ENCODE results near the gene GP1BB. TPM values are rescaled to one million over a fixed set of nuclear protein-coding genes. Genes with fewer than 3 reads are reported as not detected.
"Not testable (repeated sequence)": the region's sequence is repeated elsewhere in the genome, so short reads cannot be mapped to it uniquely, and the experiment has no call there.

GP1BB gene
- polyA plus RNA-seq, 3 donors: 0.63 to 3.6 (median 1.7) TPM

DNA sequence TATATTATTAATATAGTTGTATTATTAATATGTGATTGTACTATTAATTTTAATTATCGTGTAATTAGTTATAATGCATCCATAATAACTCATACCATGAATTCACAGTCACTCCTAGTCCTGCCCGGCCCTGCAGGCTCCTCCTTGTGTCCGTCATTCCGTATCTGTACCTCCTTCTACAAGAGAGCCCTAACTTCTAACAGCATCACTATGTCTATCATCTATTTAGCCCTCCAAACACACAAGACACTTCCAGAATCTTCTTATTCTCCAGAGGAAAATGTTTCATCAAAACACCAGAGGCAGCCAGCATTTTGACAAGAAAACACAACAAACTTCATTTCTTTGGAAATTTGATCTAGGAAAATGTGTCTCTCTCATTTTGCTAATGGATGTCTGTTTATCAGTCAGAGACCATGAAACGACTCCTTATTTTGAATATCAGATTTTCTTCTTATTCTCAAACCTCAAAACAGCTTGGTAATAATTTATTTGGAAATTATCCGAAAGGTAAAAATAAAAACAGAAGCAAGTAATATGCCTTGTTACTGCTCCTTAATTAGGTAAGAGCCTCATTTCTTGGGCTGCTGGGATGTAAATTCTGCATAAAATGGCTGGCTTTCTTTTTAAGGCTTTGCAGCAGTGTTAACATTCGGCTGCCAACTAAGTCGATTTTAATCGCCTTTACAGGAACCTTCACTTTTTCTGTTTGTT is 32.2 kb upstream of the GP1BB start:
- WGBS, 3 donors: 61 to 66% (median 61%) methylated on average over 9 of the region's 9 CpGs
- H3K27ac ChIP-seq (ENCODE audit: low read depth, low read length): no peak overlapping the region

DNA sequence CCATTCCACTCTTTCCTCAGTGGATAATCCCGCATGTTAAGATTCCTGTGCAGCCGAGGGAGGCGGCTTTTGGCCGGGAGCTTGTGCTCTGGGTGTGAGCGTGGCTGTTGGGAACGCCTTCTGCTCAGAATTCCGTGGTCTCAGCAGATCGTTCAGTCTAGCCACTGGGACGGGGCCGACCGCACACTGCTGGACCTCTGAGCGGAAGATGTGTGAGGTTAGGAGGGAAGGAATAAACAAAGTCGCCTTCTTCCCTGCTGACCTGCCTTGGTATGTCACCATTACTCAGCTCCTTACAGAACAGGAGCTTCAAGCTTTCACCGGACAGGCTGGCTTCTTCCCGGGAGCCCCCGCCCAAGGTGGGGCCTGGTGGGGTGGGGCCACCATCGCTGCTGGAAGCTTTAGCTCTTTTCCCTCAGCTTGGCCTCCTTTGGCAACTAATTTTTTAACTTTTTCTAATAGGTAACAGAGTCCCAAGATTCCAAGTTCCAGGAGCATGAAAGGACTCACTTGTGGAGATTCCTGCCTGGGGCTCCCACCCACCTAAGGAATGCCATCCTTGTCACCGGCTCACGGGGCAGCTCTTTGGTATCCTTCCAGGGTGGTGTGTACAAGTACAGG is 31.5 kb upstream of the GP1BB start:
- 23 to 46% (median 44%) methylated on average over 19 of the region's 19 CpGs for WGBS, 3 donors
- H3K27ac ChIP-seq (ENCODE audit: low read depth, low read length): no peak overlapping the region

- WGBS, 3 donors: 90 to 97% (median 96%) methylated on average over 14 of the region's 14 CpGs
- H3K27ac ChIP-seq (ENCODE audit: low read depth, low read length): no peak overlapping the region
Observed at GRCh38 chr22:19693581-19693980, 29.8 kb upstream of the GP1BB start.

DNA sequence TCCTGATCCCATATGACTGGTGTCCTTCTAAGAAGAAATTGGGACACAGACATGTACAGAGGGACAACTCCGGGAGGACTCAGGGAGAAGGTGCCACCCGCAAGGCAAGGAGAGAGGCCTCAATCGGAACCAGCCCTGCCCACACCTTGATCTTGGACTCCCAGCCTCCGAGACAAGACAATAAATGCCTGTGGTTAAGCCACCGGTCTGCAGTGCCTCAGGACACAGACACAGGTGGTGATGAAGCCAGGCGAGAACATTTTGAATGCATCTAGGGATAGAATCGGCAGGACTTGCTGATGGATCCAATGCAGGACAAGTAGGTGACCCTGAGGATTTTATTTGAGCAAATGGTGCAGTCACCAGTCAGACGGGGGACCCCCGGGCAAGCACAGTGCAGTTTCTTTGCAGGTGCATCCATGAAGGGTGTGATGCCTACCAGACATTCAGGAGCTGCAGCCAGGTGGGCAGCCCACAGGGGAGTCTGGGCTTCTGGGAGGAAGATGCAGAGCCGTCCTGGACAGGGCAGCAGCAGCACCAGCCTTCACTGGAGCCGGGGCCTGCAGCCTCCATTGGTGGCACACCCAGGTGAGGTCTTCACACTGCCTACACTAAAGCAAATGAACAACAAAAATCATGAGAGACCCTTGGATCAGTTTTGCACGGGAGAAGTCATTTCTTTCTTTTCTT is 29.2 kb upstream of the GP1BB start:
- no peak overlapping the region for H3K27ac ChIP-seq (ENCODE audit: low read depth, low read length)
- 87 to 93% (median 91%) methylated on average over 12 of the region's 12 CpGs for WGBS, 3 donors

GRCh38 chr22:19694696-19695095 is 28.6 kb upstream of the GP1BB start:
- 84 to 93% (median 92%) methylated on average over 13 of the region's 13 CpGs for WGBS, 3 donors
- H3K27ac ChIP-seq (ENCODE audit: low read depth, low read length): no peak overlapping the region

- WGBS, 3 donors: 72 to 89% (median 82%) methylated on average over 2 of the region's 2 CpGs
- no peak overlapping the region for H3K27ac ChIP-seq (ENCODE audit: low read depth, low read length)
Observed at GRCh38 chr22:19696504-19697276, 26.6 kb upstream of the GP1BB start.

DNA sequence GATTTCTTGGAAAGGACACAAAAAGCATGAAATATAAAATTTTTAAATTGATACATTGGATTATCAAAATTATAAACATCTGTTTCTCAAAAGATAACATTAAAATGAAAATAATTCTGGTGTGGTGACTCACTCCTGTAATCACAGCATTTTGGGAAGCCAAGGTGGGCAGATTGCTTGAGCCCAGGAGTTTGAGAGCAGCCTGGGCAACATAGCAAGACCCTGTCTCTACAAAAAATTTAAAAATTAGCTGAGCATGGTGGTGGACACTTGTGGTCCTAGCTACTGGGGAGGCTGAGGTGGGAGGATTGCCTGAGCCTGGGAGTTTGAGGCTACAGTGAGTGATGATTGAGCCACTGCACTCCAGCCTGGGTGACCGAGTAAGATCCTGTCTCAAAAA is 25.5 kb upstream of the GP1BB start:
- not testable (repeated sequence) for H3K27ac ChIP-seq (ENCODE audit: low read depth, low read length)
- WGBS, 3 donors: 84 to 100% (median 88%) methylated on average over 1 of the region's 1 CpG

DNA sequence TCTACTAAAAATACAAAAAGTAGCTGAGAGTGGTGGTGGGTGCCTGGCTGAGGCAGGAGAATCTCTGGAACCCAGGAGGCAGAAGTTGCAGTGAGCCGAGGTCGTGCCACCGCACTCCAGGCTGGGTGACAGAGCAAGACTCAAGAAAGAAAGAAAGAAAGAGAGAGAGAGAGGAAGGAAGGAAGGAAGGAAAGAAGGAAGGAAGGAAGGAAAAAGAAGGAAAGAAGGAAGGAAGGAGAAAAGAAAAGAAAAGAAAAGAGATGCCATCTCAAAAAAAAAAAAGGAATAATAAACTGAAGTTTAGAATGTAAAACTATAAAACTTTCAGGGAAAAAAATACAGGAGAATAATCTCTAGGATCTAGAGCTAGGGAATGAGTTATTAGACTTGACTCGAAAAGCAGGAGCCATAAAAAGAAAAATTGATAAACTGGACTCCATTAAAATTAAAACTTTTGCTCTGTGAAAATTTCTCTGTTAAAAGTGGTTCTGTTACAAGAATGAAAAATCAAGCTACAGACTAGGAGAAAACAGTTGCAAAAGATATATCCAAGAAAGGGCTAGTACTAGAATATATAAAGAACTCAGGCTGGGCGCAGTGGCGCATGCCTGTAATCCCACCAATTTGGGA is 22.4 kb upstream of the GP1BB start:
- 92% methylated on average over 6 of the region's 6 CpGs for WGBS, 3 donors
- H3K27ac ChIP-seq (ENCODE audit: low read depth, low read length): no peak overlapping the region

DNA sequence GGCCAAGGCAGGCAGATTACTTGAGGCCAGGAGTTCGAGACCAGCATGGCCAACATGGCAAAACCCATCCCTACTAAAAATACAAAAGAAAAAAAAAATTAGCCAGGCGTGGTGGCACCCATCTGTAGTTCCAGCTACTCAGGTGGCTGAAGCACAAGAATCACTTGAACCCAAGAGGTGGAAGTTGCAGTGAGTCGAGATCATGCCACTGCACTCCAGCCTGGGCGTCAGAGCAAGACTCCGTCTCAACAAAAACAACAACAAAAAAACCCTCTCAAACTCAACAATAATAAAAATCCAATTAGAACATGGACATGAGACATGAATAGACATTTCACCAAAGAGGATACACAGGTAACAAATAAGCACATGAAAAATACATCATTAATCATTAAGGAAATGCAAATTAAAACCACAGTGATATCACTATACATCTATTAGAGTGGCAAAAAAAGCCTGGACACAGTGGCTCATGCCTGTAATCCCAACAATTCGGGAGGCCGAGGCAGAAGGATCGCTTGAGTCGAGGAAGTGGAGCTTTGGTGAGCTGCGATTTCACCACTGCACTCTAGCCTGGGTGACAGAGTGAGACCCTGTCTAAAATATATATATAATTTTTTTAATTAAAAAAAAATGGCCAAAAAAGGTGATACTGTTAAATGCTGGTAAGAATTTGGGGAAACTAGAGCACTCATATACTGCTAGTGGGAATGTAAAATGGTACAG is 21.8 kb upstream of the GP1BB start:
- WGBS, 3 donors: 76 to 87% (median 83%) methylated on average over 10 of the region's 10 CpGs
- no peak overlapping the region for H3K27ac ChIP-seq (ENCODE audit: low read depth, low read length)

DNA sequence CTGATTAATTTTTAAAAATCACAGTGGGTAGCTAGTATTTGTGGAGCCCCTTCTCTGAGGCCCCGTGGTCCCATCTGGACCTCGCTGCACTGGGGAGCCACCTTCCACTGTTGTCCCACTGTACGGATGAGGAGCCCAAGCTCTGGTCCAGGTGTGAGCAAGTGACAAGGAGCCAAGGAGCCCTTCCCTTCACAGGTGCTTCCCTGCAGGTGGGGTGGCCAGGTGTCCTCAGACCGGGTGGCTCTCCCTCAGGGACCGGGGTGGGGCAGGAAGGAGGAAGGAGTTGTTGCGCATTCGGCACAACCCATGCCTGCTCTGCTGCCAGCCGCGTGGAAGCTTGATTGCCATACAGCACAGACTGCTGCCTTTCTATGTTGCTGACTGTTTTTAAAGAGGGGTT is 19.5 kb upstream of the GP1BB start:
- H3K27ac ChIP-seq (ENCODE audit: low read depth, low read length): no peak overlapping the region
- WGBS, 3 donors: 62 to 71% (median 62%) methylated on average over 9 of the region's 9 CpGs

DNA sequence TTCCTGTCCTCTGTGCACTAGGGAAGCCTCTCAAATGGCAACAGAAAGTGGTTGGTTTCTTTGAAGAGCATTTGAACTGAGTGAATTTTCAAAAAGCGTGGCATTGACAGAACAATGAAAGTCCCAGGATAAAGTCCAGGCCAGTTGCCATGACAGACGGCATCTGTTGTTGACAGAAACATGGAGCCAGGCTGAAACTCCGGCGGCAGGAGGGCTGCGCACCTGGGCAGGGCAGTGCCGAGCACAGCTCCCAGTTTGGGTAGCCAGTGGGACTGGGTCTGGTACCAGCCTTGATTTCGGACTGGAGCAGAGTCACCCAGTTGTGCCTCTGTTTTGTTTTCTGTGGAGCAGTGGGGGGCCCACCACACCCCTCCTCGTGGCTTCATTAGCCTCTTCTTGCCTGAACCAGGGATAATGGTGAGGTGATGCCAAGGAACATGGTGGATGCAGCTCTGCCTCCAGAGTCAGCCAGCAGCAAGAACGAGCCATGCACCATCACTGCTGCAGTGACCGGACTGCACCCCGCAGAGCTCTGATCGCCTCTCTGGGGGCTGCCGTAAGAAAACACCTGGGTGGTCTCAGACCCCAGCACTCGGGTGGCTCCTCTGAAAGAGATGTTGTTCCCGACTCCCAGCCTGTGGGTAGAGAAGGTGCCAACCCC is 18.9 kb upstream of the GP1BB start:
- no peak overlapping the region for H3K27ac ChIP-seq (ENCODE audit: low read depth, low read length)
- WGBS, 3 donors: 62 to 86% (median 82%) methylated on average over 15 of the region's 15 CpGs

GRCh38 chr22:19705181-19705934 is 18.0 kb upstream of the GP1BB start:
- H3K27ac ChIP-seq (ENCODE audit: low read depth, low read length): no peak overlapping the region
- WGBS, 3 donors: 69 to 80% (median 79%) methylated on average over 14 of the region's 14 CpGs

GRCh38 chr22:19706661-19707151 is 16.6 kb upstream of the GP1BB start:
- H3K27ac ChIP-seq (ENCODE audit: low read depth, low read length): no peak overlapping the region
- 67 to 87% (median 79%) methylated on average over 7 of the region's 7 CpGs for WGBS, 3 donors

GRCh38 chr22:19707347-19708290 is 15.7 kb upstream of the GP1BB start:
- H3K27ac ChIP-seq (ENCODE audit: low read depth, low read length): no peak overlapping the region
- 83 to 93% (median 90%) methylated on average over 24 of the region's 24 CpGs for WGBS, 3 donors

- H3K27ac ChIP-seq (ENCODE audit: low read depth, low read length): no peak overlapping the region
- 76 to 78% (median 76%) methylated on average over 20 of the region's 20 CpGs for WGBS, 3 donors
Observed at GRCh38 chr22:19708321-19709011, 14.9 kb upstream of the GP1BB start.

Data from adipose tissue (tissue), 3 donors.